ENCODE data around the gene CATSPERB. TPM values are rescaled to one million over a fixed set of nuclear protein-coding genes. Genes with fewer than 3 reads are reported as not detected.

CATSPERB gene
- total and polyA plus RNA-seq, 2 of the 8 experiments (the other 6 are each of a cell fraction or from before 2014, with no cell fraction given): 0.11 to 0.30 TPM

DNA sequence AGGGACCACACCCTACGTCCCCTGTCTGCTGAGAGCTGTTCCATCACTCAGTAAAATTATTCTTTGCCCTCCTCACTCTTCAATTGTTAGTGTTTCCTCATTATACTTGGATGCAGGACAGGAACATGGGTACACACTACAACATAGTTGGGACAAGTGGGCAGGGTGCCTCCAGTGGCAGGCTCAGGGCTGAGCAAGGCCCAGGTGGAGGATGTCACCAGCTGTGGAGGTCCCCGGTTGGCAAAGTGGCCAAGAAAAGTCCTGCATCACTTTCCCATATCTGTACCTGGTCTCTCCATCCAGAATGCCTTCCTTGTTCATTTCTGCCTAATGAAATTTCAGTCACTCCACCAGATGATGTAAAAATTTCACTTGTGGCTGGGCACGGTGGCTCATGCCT lies 149.1 kb downstream of the CATSPERB start:
- no peak for FAIRE-seq
- Histone ChIP-seq H3K27me3 (replicated peaks in 1 of 4; ENCODE audit: control insufficient read depth in 3 of 4, extremely low read depth in 1 of 4, insufficient read depth in 3 of 4, low read length in 3 of 4) (no peaks in the 10 kb centered on the region; a peak in 1 of 7 replicates), H3K79me1 (ENCODE audit: low read depth, low read length) (no peaks in the 10 kb centered on the region), H4K5ac (ENCODE audit: insufficient read length, low read depth, low read length) (no peak overlapping the region), H3K27ac (ENCODE audit: low read depth, low read length) (no peak overlapping the region), H3K79me2 (ENCODE audit: control insufficient read depth in 1 of 2, insufficient read depth in 2 of 2, low read length in 2 of 2) (no peaks in the 10 kb centered on the region), H4K20me1 (replicated peaks in 1 of 2; ENCODE audit: control insufficient read depth in 1 of 2, insufficient read depth in 2 of 2, low read length in 2 of 2) (no peaks in the 10 kb centered on the region), H3K9ac (replicated peaks in 1 of 4; ENCODE audit: extremely low read depth in 1 of 4, low read depth in 3 of 4, low read length in 3 of 4) (no peak overlapping the region), H3K14ac (ENCODE audit: insufficient read length) (no peak overlapping the region), H3K23ac (ENCODE audit: insufficient read length) (no peak overlapping the region), H3K4me1 (replicated peaks in 1 of 4; ENCODE audit: control insufficient read depth in 3 of 4, insufficient read depth in 4 of 4, low read length in 3 of 4) (peaks cover 3 to 17% (median 6%) of the 10 kb centered on the region in 4 experiments; a peak in 6 of 7 replicates), H3K23me2 (ENCODE audit: low read depth, low read length) (no peaks in the 10 kb centered on the region), H2BK12ac (ENCODE audit: low read depth, low read length) (no peak overlapping the region), H2AK5ac (ENCODE audit: low read depth, low read length) (no peak overlapping the region), H3K4me2 (ENCODE audit: insufficient read depth in 1 of 2, low read depth in 2 of 2, low read length in 2 of 2) (no peak overlapping the region), H2BK20ac (ENCODE audit: low read length) (no peak overlapping the region), H3K4ac (replicated peaks; ENCODE audit: insufficient read length, low read depth, low read length) (no peak overlapping the region), H4K91ac (replicated peaks; ENCODE audit: insufficient read length, low read length) (no peak overlapping the region), H2AFZ (ENCODE audit: low read length) (no peak overlapping the region), H3K56ac (replicated peaks; ENCODE audit: insufficient read length, low read depth, low read length) (no peak overlapping the region), H2BK15ac (ENCODE audit: low read length) (no peak overlapping the region), H3K4me3 (ENCODE audit: extremely low read depth in 1 of 4, insufficient read depth in 2 of 4, low read depth in 3 of 4, low read length in 4 of 4) (no peak overlapping the region), H4K8ac (ENCODE audit: extremely low read depth, insufficient read depth, low read length) (no peak overlapping the region), H3K18ac (ENCODE audit: extremely low read depth, low read length) (no peak overlapping the region), H2BK5ac (ENCODE audit: low read depth, low read length) (no peak overlapping the region), H2BK120ac (replicated peaks; ENCODE audit: low read depth, low read length) (no peak overlapping the region), H3K36me3 (ENCODE audit: control insufficient read depth in 2 of 4, insufficient read depth in 4 of 4, low read length in 3 of 4) (no peaks in the 10 kb centered on the region), H3K9me3 (ENCODE audit: insufficient read depth in 2 of 2, low read depth in 1 of 2, low read length in 1 of 2) (peaks cover 0 to 6% of the 10 kb centered on the region in 2 experiments; a peak in 2 of 4 replicates)
- CTCF ChIA-PET (ENCODE audit: partially characterized antibody): no interaction called here
- WGBS, 2 experiments (ENCODE audit: extremely low coverage in 1 of 2, insufficient coverage in 1 of 2, insufficient read length in 1 of 2, insufficient replicate concordance in 2 of 2, low coverage in 1 of 2, low lambda C conversion rate in 2 of 2, missing lambda C conversion rate in 1 of 2): 89% methylated on average over 3 of the region's 3 CpGs; no CpG with 5 or more reads in 1 of the 2 experiments
- TF ChIP-seq, protein P1, sequence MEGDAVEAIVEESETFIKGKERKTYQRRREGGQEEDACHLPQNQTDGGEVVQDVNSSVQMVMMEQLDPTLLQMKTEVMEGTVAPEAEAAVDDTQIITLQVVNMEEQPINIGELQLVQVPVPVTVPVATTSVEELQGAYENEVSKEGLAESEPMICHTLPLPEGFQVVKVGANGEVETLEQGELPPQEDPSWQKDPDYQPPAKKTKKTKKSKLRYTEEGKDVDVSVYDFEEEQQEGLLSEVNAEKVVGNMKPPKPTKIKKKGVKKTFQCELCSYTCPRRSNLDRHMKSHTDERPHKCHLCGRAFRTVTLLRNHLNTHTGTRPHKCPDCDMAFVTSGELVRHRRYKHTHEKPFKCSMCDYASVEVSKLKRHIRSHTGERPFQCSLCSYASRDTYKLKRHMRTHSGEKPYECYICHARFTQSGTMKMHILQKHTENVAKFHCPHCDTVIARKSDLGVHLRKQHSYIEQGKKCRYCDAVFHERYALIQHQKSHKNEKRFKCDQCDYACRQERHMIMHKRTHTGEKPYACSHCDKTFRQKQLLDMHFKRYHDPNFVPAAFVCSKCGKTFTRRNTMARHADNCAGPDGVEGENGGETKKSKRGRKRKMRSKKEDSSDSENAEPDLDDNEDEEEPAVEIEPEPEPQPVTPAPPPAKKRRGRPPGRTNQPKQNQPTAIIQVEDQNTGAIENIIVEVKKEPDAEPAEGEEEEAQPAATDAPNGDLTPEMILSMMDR (IDR thresholded peaks at IDR 0.05; ENCODE audit: control extremely low read depth in 1 of 3, insufficient read depth in 1 of 3, low read depth in 1 of 3, low read length in 3 of 3): peak in 1 of 3 experiments; percentile 16; a peak in 1 of 4 replicates
- TF ChIP-seq, protein P2, sequence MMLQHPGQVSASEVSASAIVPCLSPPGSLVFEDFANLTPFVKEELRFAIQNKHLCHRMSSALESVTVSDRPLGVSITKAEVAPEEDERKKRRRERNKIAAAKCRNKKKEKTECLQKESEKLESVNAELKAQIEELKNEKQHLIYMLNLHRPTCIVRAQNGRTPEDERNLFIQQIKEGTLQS (IDR thresholded peaks at IDR 0.05; ENCODE audit: insufficient read depth, low read depth, low read length): no peak
- POLR2A ChIA-PET (ENCODE audit: partially characterized antibody): no interaction called here
- DNase-seq (ENCODE audit: low read depth in 1 of 2, low spot score in 2 of 2): no peak

All from H1 (cell line).